DMS153 treated with DMSO at 0.1 percent for 48 hours (cell line): Measurements from ENCODE around the gene OR11H7.
"Not testable (repeated sequence)": the region's sequence is repeated elsewhere in the genome, so short reads cannot be mapped to it uniquely, and the experiment has no call there.

Experiments
- DNase-seq: peaks from one replicate; lab custom pipeline; 2025; ENCODE audit not compliant: unreplicated experiment; lab: John Stamatoyannopoulos, UW

OR11H7 gene

GRCh38 chr14:20228681-20229080 is at the start of gene OR11H7:
OR11H7 (plus strand) TSS chr14:20228981.
- no peak for DNase-seq

GRCh38 chr14:20179218-20179617 is 49.6 kb upstream of the OR11H7 start:
- no peak for DNase-seq

GRCh38 chr14:20179880-20180279 is 48.9 kb upstream of the OR11H7 start:
- DNase-seq = no peak

- DNase-seq = no peak
Observed at GRCh38 chr14:20180486-20180885, 48.3 kb upstream of the OR11H7 start.

- DNase-seq = no peak
Observed at GRCh38 chr14:20184181-20184580, 44.6 kb upstream of the OR11H7 start.

GRCh38 chr14:20190596-20190995 is 38.2 kb upstream of the OR11H7 start, which contains the start of gene OR11G2:
OR11G2 (plus strand) TSS chr14:20190896; CDS start chr14:20197438, 6,542 bp downstream.
- no peak for DNase-seq

GRCh38 chr14:20191396-20191795 is 37.4 kb upstream of the OR11H7 start:
- DNase-seq = no peak

- no peak for DNase-seq
Observed at GRCh38 chr14:20194101-20194500, 34.7 kb upstream of the OR11H7 start.

- not testable (repeated sequence) for DNase-seq
Observed at GRCh38 chr14:20195170-20195569, 33.6 kb upstream of the OR11H7 start.

- DNase-seq = no peak
Observed at GRCh38 chr14:20195911-20196310, 32.9 kb upstream of the OR11H7 start.

GRCh38 chr14:20197459-20197858 is 31.3 kb upstream of the OR11H7 start:
- DNase-seq = no peak

GRCh38 chr14:20198991-20199390 is 29.8 kb upstream of the OR11H7 start:
- DNase-seq = no peak

- no peak for DNase-seq
Observed at GRCh38 chr14:20204721-20205120, 24.1 kb upstream of the OR11H7 start.

- DNase-seq = no peak
Observed at GRCh38 chr14:20209595-20209994, 19.2 kb upstream of the OR11H7 start.

- not testable (repeated sequence) for DNase-seq
Observed at GRCh38 chr14:20212406-20212805, 16.4 kb upstream of the OR11H7 start.

- no peak for DNase-seq
Observed at GRCh38 chr14:20215196-20215595, 13.6 kb upstream of the OR11H7 start.

- DNase-seq = no peak
Observed at GRCh38 chr14:20219033-20219432, 9.7 kb upstream of the OR11H7 start.

- DNase-seq = no peak
Observed at GRCh38 chr14:20223410-20223809, 5.4 kb upstream of the OR11H7 start, which contains the start of gene OR11H6. OR11H6 (plus strand) TSS chr14:20223710; CDS start chr14:20223710, 0 bp downstream.

GRCh38 chr14:20235415-20235814 is 6.6 kb downstream of the OR11H7 start:
- not testable (repeated sequence) for DNase-seq

- peak; percentile 21 for DNase-seq
Observed at GRCh38 chr14:20247646-20248246, 19.0 kb downstream of the OR11H7 start.

GRCh38 chr14:20262642-20263128 is 33.9 kb downstream of the OR11H7 start:
- no peak for DNase-seq

GRCh38 chr14:20264361-20264760 is 35.6 kb downstream of the OR11H7 start:
- not testable (repeated sequence) for DNase-seq

GRCh38 chr14:20274062-20274461 is 45.3 kb downstream of the OR11H7 start:
- DNase-seq = no peak
